ENCODE measurements around the gene VSIG10L. TPM values are rescaled to one million over a fixed set of nuclear protein-coding genes. Genes with fewer than 3 reads are reported as not detected.
A peak's percentile ranks its signal among the peaks of the same experiment; 100 is the strongest.

VSIG10L gene
- total RNA-seq, 1 donor from 2014 or later: 7.0 TPM

GRCh38 chr19:51382004-51382403 lies 40.1 kb upstream of the VSIG10L start:
- no peaks in the 10 kb centered on the region for H3K36me3 Mint-ChIP-seq (ENCODE audit: insufficient read depth)
- no peak overlapping the region for H3K4me3 Mint-ChIP-seq (ENCODE audit: low read depth)
- no peaks in the 10 kb centered on the region for H3K9me3 Mint-ChIP-seq (ENCODE audit: low read depth)
- TF ChIP-seq CTCF (IDR thresholded peaks at IDR 0.05; ENCODE audit: unreplicated experiment): no peak
- no peak for DNase-seq (ENCODE audit: low spot score, unreplicated experiment)
- H3K27me3 Mint-ChIP-seq: no peaks in the 10 kb centered on the region
- no peak overlapping the region for H3K27ac Mint-ChIP-seq
- no peaks in the 10 kb centered on the region for H3K4me1 Mint-ChIP-seq (ENCODE audit: low read depth)

- H3K27me3 Mint-ChIP-seq: no peaks in the 10 kb centered on the region
- no peaks in the 10 kb centered on the region for H3K9me3 Mint-ChIP-seq (ENCODE audit: low read depth)
- H3K27ac Mint-ChIP-seq: no peak overlapping the region
- no peaks in the 10 kb centered on the region for H3K4me1 Mint-ChIP-seq (ENCODE audit: low read depth)
- no peak for TF ChIP-seq CTCF (IDR thresholded peaks at IDR 0.05; ENCODE audit: unreplicated experiment)
- no peaks in the 10 kb centered on the region for H3K36me3 Mint-ChIP-seq (ENCODE audit: insufficient read depth)
- H3K4me3 Mint-ChIP-seq (ENCODE audit: low read depth): no peak overlapping the region
- no peak for DNase-seq (ENCODE audit: low spot score, unreplicated experiment)
Observed at GRCh38 chr19:51380379-51380778, 38.4 kb upstream of the VSIG10L start.

- Mint-ChIP-seq H3K27me3 (peaks cover 5% of the 10 kb centered on the region), H3K4me1 (ENCODE audit: low read depth) (no peaks in the 10 kb centered on the region), H3K4me3 (ENCODE audit: low read depth) (no peak overlapping the region), H3K9me3 (ENCODE audit: low read depth) (no peaks in the 10 kb centered on the region), H3K36me3 (ENCODE audit: insufficient read depth) (no peaks in the 10 kb centered on the region), H3K27ac (no peak overlapping the region)
- TF ChIP-seq CTCF (IDR thresholded peaks at IDR 0.05; ENCODE audit: unreplicated experiment): no peak
- DNase-seq (ENCODE audit: low spot score, unreplicated experiment): no peak
Observed at GRCh38 chr19:51377422-51377821, 35.5 kb upstream of the VSIG10L start.

GRCh38 chr19:51375504-51376221 lies 33.7 kb upstream of the VSIG10L start:
- DNase-seq (ENCODE audit: low spot score, unreplicated experiment): no peak
- H3K36me3 Mint-ChIP-seq (ENCODE audit: insufficient read depth): no peaks in the 10 kb centered on the region
- no peaks in the 10 kb centered on the region for H3K4me1 Mint-ChIP-seq (ENCODE audit: low read depth)
- H3K27me3 Mint-ChIP-seq: peaks cover 14% of the 10 kb centered on the region
- no peak overlapping the region for H3K4me3 Mint-ChIP-seq (ENCODE audit: low read depth)
- TF ChIP-seq CTCF (IDR thresholded peaks at IDR 0.05; ENCODE audit: unreplicated experiment): no peak
- no peak overlapping the region for H3K27ac Mint-ChIP-seq
- no peaks in the 10 kb centered on the region for H3K9me3 Mint-ChIP-seq (ENCODE audit: low read depth)

GRCh38 chr19:51372649-51373504 lies 30.9 kb upstream of the VSIG10L start, which contains the start of gene NKG7:
Gene NKG7, minus strand, starts transcription at chr19:51372654. Its CDS starts 119 bp downstream, at chr19:51372535.
- H3K36me3 Mint-ChIP-seq (ENCODE audit: insufficient read depth): no peaks in the 10 kb centered on the region
- peak within 1 kb of the TSS; percentile 49 for H3K27ac Mint-ChIP-seq
- H3K4me3 Mint-ChIP-seq (ENCODE audit: low read depth): no peak within 1 kb of the TSS
- H3K9me3 Mint-ChIP-seq (ENCODE audit: low read depth): no peaks in the 10 kb centered on the region
- H3K4me1 Mint-ChIP-seq (ENCODE audit: low read depth): peaks cover 3% of the 10 kb centered on the region
- no peak for DNase-seq (ENCODE audit: low spot score, unreplicated experiment)
- H3K27me3 Mint-ChIP-seq: peaks cover 20% of the 10 kb centered on the region
- no peak for TF ChIP-seq CTCF (IDR thresholded peaks at IDR 0.05; ENCODE audit: unreplicated experiment)
